Activated T-cell treated with anti-CD3 and anti-CD28 coated beads, Interleukin-2, amount 50 U/mL, for 24 hours (primary cell): ENCODE measurements around the gene TNFRSF1B.

Experiments used
- DNase-seq: peaks from one replicate; pipeline ENCODE4 v3.0.0-alpha.2; 2020
- H3K27ac Mint-ChIP-seq: 2 replicates; pipeline ENCODE4 v1.8.0; 2020; ENCODE audit warnings: mild to moderate bottlenecking, mixed read lengths
- H3K27me3 Mint-ChIP-seq: 2 replicates; pipeline ENCODE4 v1.8.0; 2020; ENCODE audit warnings: mixed read lengths
- H3K36me3 Mint-ChIP-seq: 2 replicates; pipeline ENCODE4 v1.8.0; 2020; ENCODE audit warnings: low read depth, mixed read lengths
- H3K4me1 Mint-ChIP-seq: 2 replicates; pipeline ENCODE4 v1.8.0; 2020; ENCODE audit warnings: low read depth, mixed read lengths
- H3K4me3 Mint-ChIP-seq: 2 replicates; pipeline ENCODE4 v1.8.0; 2020; ENCODE audit warnings: mild to moderate bottlenecking, moderate library complexity, mixed read lengths
- H3K9me3 Mint-ChIP-seq: 2 replicates; pipeline ENCODE4 v1.8.0; 2020; ENCODE audit warnings: mixed read lengths

TNFRSF1B gene

DNA sequence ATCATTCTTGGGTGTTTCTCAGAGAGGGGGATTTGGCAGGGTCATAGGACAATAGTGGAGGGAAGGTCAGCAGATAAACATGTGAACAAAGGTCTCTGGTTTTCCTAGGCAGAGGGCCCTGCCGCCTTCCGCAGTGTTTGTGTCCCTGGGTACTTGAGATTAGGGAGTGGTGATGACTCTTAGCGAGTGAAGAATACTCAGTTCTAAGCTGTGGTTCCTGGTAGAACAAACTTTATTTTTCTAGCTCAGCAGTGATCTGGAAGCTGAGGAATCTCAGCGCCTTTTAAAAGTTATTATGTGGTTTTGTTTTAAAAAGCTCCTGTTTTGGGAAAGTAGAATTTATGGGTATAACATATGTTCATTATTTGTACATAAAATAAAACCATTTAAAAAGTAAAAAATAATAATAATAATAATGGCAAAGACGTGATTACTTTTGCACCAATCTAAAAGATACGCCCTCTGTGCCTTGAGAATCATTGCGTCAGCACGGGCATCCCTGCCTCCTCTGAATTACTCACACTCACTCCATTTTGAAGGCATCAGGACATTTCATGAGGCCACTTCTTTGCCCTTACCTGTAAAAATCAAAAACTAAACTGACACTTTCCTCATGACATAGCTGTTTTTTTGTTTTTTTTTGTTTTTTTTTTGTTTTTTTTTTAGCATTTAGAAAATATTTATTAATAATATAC is 29.7 kb upstream of the TNFRSF1B start:
- H3K27ac Mint-ChIP-seq = no peak overlapping the region
- no peaks in the 10 kb centered on the region for H3K9me3 Mint-ChIP-seq
- no peak for DNase-seq
- H3K36me3 Mint-ChIP-seq = peaks cover 6% of the 10 kb centered on the region
- no peaks in the 10 kb centered on the region for H3K27me3 Mint-ChIP-seq
- H3K4me1 Mint-ChIP-seq = peaks cover 29% of the 10 kb centered on the region
- H3K4me3 Mint-ChIP-seq = no peak overlapping the region

DNA sequence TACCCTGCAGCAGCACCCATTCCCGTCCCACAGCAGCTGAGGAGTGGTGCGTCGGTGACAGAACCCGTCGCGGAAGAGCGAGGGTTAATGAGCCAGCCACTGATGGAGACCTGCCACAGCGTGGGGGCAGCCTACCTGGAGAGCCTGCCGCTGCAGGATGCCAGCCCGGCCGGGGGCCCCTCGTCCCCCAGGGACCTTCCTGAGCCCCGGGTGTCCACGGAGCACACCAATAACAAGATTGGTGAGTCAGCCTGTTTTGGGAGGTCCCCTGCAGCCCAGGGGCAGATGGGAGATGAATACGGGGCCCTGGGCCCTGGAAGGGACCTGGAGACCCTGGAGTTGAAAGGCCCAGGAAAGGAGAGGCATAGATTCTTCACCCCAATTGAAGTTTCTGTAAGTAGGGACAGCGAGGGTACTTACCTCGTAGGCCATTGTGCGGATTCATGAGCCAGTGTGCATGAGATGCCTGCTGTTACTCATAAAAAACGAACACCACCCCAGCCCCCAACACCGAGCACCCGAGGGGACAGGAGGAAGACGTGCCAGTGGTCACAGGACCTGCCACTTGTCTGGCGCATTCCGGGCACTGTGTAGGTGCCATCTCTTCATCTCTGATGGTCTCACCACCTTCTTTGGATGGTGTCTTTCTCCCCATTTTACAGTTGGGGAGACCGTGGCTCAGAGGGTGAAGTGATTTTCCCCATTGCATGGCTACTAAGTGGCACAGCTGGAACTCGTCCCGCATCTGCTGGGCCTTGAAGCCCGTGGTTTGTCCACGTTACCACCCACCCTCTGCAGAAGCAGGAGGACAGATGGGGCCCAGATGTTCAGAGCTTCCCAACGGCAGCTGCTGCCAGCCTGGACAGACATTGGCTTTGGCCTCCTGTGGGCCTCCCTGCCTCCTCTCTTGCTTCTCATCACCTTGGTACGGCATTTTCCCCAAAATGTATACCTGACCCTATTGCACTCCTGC is 28.3 kb upstream of the TNFRSF1B start:
- no peak for DNase-seq
- H3K4me1 Mint-ChIP-seq = peaks cover 24% of the 10 kb centered on the region
- H3K27me3 Mint-ChIP-seq = no peaks in the 10 kb centered on the region
- no peak overlapping the region for H3K27ac Mint-ChIP-seq
- H3K9me3 Mint-ChIP-seq = no peaks in the 10 kb centered on the region
- H3K36me3 Mint-ChIP-seq = peaks cover 12% of the 10 kb centered on the region
- H3K4me3 Mint-ChIP-seq = no peak overlapping the region

DNA sequence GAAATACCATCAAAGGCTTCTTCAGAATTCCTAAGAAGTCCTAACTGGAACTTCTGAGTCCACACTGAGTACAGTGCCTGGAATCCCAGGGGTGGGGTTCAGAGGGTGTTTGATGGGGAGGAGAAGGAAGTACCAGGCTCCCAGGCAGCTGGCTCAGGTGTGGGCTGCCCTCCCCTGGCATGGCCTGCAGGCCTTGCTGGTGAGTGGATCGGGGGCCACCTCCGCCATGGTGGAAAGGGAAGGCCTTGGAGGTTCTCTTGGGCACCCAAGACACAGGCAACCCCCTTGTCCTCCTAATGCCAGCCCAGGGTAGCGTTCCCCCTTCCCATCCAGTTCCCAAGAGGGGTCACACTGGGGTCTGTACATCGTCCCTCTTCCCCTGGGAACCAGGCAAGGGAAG is 26.8 kb upstream of the TNFRSF1B start:
- H3K9me3 Mint-ChIP-seq = no peaks in the 10 kb centered on the region
- H3K4me1 Mint-ChIP-seq = peaks cover 27% of the 10 kb centered on the region
- no peak for DNase-seq
- H3K27me3 Mint-ChIP-seq = no peaks in the 10 kb centered on the region
- peaks cover 19% of the 10 kb centered on the region for H3K36me3 Mint-ChIP-seq
- no peak overlapping the region for H3K4me3 Mint-ChIP-seq
- no peak overlapping the region for H3K27ac Mint-ChIP-seq

DNA sequence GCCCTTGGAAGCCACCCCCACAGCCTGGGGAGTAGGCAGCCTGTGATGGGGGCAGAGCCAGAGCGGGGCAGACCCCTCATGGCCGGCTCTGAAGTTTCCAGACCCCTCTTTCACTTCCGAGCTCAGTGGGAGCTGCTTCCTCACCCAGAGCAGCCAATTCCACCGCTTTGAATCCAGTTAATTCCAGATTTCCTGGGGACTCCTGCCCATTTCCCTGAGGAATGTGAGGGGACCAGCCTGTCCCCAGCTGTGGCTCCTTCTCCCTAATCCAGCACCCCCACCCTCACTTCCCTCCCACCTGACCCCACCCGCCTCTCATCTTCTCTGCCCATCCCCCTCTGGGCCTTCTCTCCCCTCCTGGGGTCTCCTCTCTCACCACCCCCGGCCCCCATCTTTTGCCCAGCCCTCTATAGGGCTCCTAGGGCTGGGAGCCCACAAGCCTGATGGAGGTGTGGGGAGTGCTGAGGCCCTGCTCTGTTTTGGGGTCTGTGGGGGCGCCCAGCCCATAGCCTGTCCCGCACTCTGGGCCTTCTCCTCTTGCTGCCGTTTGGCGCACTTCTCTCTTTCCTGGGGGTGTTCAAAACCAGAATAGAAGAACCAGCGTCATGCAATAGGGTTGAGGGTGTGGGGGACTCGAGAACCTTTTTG is 26.2 kb upstream of the TNFRSF1B start:
- H3K27me3 Mint-ChIP-seq = no peaks in the 10 kb centered on the region
- DNase-seq = no peak
- peaks cover 34% of the 10 kb centered on the region for H3K4me1 Mint-ChIP-seq
- no peaks in the 10 kb centered on the region for H3K9me3 Mint-ChIP-seq
- H3K36me3 Mint-ChIP-seq = peaks cover 19% of the 10 kb centered on the region
- no peak overlapping the region for H3K27ac Mint-ChIP-seq
- H3K4me3 Mint-ChIP-seq = no peak overlapping the region

DNA sequence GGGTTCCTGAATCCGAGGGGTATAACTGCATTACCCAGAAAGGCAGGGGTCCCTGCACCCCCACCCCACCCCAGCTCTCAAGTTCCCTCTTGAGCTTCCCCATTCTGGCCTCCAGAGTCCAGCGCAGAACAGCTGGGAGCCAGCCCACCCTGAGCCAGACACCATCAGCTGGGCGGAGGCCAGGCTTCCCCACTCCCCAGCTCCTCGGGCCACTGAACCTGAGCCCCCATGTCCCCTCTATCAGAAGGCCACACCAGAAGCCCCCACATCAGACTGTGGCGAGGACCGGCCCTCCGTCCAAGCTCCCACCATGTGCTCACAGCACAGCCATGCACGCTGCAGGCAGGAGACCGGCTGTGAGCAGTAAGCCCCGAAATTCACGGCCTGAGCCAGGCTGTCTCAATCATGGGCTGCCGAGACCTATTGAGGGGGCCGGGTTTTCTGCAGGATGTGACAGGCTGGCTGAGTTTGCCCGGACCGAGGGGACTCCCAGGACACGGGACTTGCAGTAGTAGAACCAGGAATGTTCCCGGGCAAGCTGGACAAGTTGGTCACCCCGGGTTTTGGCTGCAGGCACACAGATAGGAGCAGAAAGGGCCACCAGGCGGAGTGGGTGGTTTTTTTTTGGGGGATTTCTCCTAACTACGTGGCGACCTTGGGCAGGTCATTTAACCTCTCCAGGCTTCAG is 25.5 kb upstream of the TNFRSF1B start:
- peaks cover 19% of the 10 kb centered on the region for H3K36me3 Mint-ChIP-seq
- DNase-seq = no peak
- no peaks in the 10 kb centered on the region for H3K27me3 Mint-ChIP-seq
- H3K9me3 Mint-ChIP-seq = no peaks in the 10 kb centered on the region
- H3K27ac Mint-ChIP-seq = no peak overlapping the region
- peaks cover 35% of the 10 kb centered on the region for H3K4me1 Mint-ChIP-seq
- H3K4me3 Mint-ChIP-seq = no peak overlapping the region

DNA sequence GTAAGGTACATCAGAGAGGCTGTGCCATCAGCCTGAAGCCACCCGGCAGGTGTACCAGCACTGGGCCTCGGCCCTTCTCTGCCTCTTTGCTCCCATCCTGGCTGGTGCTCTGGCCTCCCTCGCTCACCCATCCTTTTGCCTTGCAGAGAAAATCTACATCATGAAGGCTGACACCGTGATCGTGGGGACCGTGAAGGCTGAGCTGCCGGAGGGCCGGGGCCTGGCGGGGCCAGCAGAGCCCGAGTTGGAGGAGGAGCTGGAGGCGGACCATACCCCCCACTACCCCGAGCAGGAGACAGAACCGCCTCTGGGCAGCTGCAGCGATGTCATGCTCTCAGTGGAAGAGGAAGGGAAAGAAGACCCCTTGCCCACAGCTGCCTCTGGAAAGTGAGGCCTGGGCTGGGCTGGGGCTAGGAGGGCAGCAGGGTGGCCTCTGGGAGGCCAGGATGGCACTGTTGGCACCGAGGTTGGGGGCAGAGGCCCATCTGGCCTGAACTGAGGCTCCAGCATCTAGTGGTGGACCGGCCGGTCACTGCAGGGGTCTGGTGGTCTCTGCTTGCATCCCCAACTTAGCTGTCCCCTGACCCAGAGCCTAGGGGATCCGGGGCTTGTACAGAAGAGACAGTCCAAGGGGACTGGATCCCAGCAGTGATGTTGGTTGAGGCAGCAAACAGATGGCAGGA is 24.5 kb upstream of the TNFRSF1B start:
- Mint-ChIP-seq H3K27ac (no peak overlapping the region), H3K9me3 (no peaks in the 10 kb centered on the region), H3K27me3 (no peaks in the 10 kb centered on the region), H3K4me1 (peaks cover 45% of the 10 kb centered on the region), H3K4me3 (no peak overlapping the region), H3K36me3 (peaks cover 19% of the 10 kb centered on the region)
- DNase-seq = no peak

DNA sequence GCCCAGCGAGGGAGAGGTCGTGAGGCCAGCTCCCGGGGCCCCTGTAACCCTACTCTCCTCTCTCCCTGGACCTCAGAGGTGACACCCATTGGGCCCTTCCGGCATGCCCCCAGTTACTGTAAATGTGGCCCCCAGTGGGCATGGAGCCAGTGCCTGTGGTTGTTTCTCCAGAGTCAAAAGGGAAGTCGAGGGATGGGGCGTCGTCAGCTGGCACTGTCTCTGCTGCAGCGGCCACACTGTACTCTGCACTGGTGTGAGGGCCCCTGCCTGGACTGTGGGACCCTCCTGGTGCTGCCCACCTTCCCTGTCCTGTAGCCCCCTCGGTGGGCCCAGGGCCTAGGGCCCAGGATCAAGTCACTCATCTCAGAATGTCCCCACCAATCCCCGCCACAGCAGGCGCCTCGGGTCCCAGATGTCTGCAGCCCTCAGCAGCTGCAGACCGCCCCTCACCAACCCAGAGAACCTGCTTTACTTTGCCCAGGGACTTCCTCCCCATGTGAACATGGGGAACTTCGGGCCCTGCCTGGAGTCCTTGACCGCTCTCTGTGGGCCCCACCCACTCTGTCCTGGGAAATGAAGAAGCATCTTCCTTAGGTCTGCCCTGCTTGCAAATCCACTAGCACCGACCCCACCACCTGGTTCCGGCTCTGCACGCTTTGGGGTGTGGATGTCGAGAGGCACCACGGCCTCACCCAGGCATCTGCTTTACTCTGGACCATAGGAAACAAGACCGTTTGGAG is 23.7 kb upstream of the TNFRSF1B start:
- Mint-ChIP-seq H3K27me3 (no peaks in the 10 kb centered on the region), H3K36me3 (peaks cover 19% of the 10 kb centered on the region), H3K4me3 (no peak overlapping the region), H3K4me1 (peaks cover 52% of the 10 kb centered on the region), H3K9me3 (no peaks in the 10 kb centered on the region), H3K27ac (peak overlapping the region; percentile 84)
- no peak for DNase-seq

DNA sequence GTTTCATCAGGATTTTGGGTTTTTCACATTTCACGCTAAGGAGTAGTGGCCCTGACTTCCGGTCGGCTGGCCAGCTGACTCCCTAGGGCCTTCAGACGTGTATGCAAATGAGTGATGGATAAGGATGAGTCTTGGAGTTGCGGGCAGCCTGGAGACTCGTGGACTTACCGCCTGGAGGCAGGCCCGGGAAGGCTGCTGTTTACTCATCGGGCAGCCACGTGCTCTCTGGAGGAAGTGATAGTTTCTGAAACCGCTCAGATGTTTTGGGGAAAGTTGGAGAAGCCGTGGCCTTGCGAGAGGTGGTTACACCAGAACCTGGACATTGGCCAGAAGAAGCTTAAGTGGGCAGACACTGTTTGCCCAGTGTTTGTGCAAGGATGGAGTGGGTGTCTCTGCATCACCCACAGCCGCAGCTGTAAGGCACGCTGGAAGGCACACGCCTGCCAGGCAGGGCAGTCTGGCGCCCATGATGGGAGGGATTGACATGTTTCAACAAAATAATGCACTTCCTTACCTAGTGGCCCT is 23.1 kb upstream of the TNFRSF1B start:
- Mint-ChIP-seq H3K4me3 (no peak overlapping the region), H3K27me3 (no peaks in the 10 kb centered on the region), H3K4me1 (peaks cover 57% of the 10 kb centered on the region), H3K36me3 (peaks cover 19% of the 10 kb centered on the region), H3K9me3 (no peaks in the 10 kb centered on the region), H3K27ac (peak overlapping the region; percentile 84)
- DNase-seq = peak; percentile 62

DNA sequence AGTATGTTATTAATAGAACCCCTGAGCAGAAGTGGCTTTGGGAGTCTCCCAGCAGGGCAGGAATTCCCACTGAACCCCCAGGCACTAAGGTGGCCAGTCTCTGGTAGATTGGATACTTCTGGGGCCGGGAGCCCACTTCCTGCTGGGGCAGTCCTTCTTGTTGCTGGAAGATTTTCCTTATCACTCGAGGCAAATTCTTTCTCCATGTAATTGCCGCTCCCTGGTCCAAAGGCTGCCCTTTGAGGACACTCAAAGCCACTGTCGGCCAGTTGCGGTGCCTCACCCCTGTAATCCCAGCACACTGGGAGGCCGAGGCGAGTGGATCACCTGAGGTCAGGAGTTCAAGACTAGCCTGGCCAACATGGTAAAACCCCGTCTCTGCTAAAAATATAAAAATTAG is 22.6 kb upstream of the TNFRSF1B start:
- DNase-seq = no peak
- no peaks in the 10 kb centered on the region for H3K27me3 Mint-ChIP-seq

DNA sequence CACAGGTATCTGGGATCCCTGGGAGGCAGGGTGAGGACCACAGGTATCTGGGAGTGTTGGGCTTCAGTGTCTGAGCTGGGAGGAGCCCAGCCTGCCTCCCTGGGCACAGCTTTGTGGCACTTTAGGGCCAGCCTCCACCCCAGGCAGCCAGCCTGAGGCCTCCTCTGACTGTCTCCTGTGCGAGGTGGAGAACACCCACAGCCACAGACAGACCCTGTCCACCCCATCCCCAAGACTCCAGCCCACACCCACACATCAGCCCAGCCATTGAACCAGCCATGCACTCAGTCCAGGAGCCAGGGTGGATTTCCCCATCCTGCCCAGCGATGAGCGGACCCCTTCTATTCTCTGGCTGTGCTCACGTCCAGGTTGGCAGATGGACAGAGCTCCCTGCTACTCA is 21.8 kb upstream of the TNFRSF1B start:
- Mint-ChIP-seq H3K36me3 (peaks cover 23% of the 10 kb centered on the region), H3K4me3 (no peak overlapping the region), H3K9me3 (peaks cover 9% of the 10 kb centered on the region)

More for the DNA sequence above, 22.6 kb upstream of the TNFRSF1B start:
- Mint-ChIP-seq H3K9me3 (peaks cover 3% of the 10 kb centered on the region), H3K4me3 (no peak overlapping the region), H3K36me3 (peaks cover 17% of the 10 kb centered on the region), H3K27ac (peak overlapping the region; percentile 84), H3K4me1 (peaks cover 60% of the 10 kb centered on the region)

DNA sequence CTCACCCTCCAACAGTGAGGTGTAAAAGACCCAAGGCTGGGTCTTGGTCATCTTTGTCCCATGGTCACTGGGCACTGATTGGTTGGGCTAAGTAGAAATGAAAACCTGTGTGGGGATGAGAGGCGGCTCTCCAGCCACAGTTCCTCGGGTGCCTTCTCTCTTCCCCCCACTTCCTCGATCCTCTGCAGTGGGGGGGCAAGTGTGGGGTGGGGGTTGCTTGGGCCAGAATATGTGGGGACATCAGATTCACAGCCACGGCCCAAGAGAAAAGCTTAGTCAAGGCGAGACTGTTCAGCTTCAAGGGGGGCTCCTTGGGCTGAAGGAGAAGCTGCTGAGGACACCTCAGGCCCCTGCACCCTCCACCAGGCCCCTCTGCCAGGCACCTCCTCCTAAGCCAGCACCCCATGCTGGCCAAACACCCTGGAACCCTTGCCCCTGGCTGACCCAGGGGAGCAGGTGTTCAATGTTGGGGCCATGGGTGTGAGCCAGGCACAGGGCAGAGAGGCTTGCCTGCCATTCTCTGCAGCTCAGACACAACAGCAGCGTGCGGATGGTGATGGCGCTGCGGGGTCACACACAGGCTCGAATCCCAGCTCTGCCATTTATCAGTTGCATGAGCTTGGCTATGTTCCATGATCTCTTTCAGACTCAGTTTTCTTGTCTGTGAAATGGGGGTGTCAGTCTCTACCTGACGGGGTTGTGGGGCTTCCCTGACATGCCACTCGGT is 21.0 kb upstream of the TNFRSF1B start:
- H3K27me3 Mint-ChIP-seq = no peaks in the 10 kb centered on the region
- H3K27ac Mint-ChIP-seq = no peak overlapping the region
- H3K36me3 Mint-ChIP-seq = peaks cover 25% of the 10 kb centered on the region
- H3K9me3 Mint-ChIP-seq = peaks cover 9% of the 10 kb centered on the region
- H3K4me3 Mint-ChIP-seq = no peak overlapping the region
- peaks cover 74% of the 10 kb centered on the region for H3K4me1 Mint-ChIP-seq
- no peak for DNase-seq

More for the DNA sequence above, 21.8 kb upstream of the TNFRSF1B start:
- Mint-ChIP-seq H3K4me1 (peaks cover 65% of the 10 kb centered on the region), H3K27ac (peak overlapping the region; percentile 11), H3K27me3 (no peaks in the 10 kb centered on the region)
- DNase-seq = no peak

DNA sequence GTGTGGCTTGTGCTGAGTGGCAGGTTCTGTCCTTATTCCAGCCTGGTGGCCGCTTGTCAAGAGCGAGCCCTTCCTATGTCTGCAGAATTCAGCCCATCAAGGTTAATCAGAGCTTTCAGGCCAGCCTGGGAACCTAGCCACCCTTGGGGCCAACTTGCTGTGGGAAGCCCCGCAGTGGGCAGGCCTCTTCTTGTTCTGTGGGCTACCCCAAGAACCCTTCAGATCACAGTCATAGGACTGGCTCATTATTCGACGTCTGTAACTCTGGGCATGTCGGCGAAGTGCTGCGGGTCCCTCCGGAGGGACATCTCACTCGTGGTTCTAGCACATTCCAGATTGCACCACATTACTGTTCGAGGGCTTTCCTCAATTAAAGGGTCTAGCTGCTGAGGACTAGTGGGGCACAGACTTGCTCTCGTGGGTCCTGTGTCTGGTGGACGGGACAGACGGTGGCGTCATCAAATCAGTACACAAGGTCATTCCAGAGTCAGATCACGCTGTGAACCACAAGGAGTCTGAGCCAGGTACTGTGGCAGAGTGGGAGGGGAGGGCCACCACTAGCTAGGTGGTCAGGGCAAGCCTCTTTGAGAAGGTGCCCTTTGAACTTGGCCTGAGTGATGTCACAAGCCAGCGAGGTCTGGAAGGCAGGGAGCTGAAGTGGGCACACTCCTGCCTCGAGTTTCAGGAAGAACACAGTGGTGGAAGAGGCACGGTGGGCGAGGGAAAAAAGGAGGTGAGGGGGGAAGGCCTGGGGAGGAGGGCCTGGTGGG is 20.3 kb upstream of the TNFRSF1B start:
- Mint-ChIP-seq H3K4me3 (no peak overlapping the region), H3K4me1 (peaks cover 81% of the 10 kb centered on the region)
- DNase-seq = no peak

More for the DNA sequence above, 20.3 kb upstream of the TNFRSF1B start:
- Mint-ChIP-seq H3K9me3 (peaks cover 12% of the 10 kb centered on the region), H3K36me3 (peaks cover 27% of the 10 kb centered on the region), H3K27me3 (no peaks in the 10 kb centered on the region), H3K27ac (peak overlapping the region; percentile 83)
